Activated T-cell treated with anti-CD3 and anti-CD28 coated beads for 1 hour (primary cell): Measurements from ENCODE around the gene RGS3.
"Not testable (repeated sequence)": the region's sequence is repeated elsewhere in the genome, so short reads cannot be mapped to it uniquely, and the experiment has no call there.

Source experiments
- DNase-seq: peaks from one replicate; pipeline ENCODE4 v3.0.0-alpha.2; 2020; ENCODE audit warnings: low read depth

Gene RGS3

GRCh38 chr9:113634596-113635515, 171.3 kb downstream of the RGS3 start:
- DNase-seq, result no peak

- DNase-seq, result no peak
Observed at GRCh38 chr9:113635586-113635985, 172.1 kb downstream of the RGS3 start.

GRCh38 chr9:113636165-113636564, 172.6 kb downstream of the RGS3 start:
- no peak for DNase-seq

- DNase-seq, result no peak
Observed at GRCh38 chr9:113636693-113637092, 173.2 kb downstream of the RGS3 start.

GRCh38 chr9:113638490-113638889, 175.0 kb downstream of the RGS3 start:
- no peak for DNase-seq

- DNase-seq, result no peak
Observed at GRCh38 chr9:113638897-113639296, 175.4 kb downstream of the RGS3 start.

GRCh38 chr9:113639411-113639970, 176.0 kb downstream of the RGS3 start:
- DNase-seq, result not testable (repeated sequence)

GRCh38 chr9:113640418-113640817, 176.9 kb downstream of the RGS3 start:
- DNase-seq, result no peak

GRCh38 chr9:113641100-113641885, 177.8 kb downstream of the RGS3 start:
- DNase-seq, result no peak

- DNase-seq, result no peak
Observed at GRCh38 chr9:113644321-113644720, 180.8 kb downstream of the RGS3 start.

GRCh38 chr9:113645227-113645977, 181.9 kb downstream of the RGS3 start:
- DNase-seq, result no peak

- DNase-seq, result no peak
Observed at GRCh38 chr9:113645978-113646253, 182.4 kb downstream of the RGS3 start.

GRCh38 chr9:113646491-113646890, 183.0 kb downstream of the RGS3 start:
- DNase-seq, result no peak
